ENCODE results near the gene DENND1A. TPM values are rescaled to one million over a fixed set of nuclear protein-coding genes. Genes with fewer than 3 reads are reported as not detected.

DENND1A gene
- total and polyA plus RNA-seq, 8 donors, result 4.4 to 109 (median 21.4) TPM

DNA sequence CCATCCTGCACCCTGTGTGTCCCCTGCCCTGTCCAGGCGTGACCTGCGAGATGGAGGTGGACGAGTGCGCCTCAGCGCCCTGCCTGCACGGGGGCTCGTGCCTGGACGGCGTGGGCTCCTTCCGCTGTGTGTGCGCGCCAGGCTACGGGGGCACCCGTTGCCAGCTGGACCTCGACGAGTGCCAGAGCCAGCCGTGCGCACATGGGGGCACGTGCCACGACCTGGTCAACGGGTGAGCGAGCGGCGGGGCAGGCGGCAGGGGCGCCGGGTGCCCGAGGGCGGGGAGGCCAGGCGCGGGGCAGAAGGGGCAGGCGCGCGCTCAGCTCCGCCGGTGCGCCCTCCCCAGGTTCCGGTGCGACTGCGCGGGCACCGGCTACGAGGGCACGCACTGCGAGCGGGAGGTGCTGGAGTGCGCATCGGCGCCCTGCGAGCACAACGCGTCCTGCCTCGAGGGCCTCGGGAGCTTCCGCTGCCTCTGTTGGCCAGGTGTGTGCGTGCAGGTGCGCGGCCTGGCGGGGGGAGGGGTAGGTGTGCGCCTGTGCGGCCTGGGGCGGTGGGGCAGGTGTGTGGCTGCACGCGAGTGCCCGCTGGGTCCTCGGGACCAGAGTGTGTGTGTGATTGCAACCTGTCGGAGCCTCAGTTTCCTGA lies 563.9 kb downstream of the DENND1A start:
- Histone ChIP-seq H3K4me1 (peaks cover 0 to 1% (median 0%) of the 10 kb centered on the region in 4 donors), H3K4me3 (no peak overlapping the region), H3K9me3 (no peaks in the 10 kb centered on the region), H3K36me3 (no peaks in the 10 kb centered on the region), H3K27me3 (peaks cover 0 to 57% (median 17%) of the 10 kb centered on the region in 3 donors), H3K27ac (no peak overlapping the region)
- 55 to 67% (median 64%) methylated on average over 17 to 67 of the region's 67 CpGs for WGBS, 5 donors
- no peak for DNase-seq
- intact Hi-C loops (cut with DNase I; ENCODE audit: low total_unique reads), result no loop called here
- TF ChIP-seq POLR2A (IDR thresholded peaks at IDR 0.05) (no peak), EP300 (IDR thresholded peaks at IDR 0.05) (no peak), POLR2AphosphoS5 (IDR thresholded peaks at IDR 0.05) (no peak)
- TF ChIP-seq, protein P1, sequence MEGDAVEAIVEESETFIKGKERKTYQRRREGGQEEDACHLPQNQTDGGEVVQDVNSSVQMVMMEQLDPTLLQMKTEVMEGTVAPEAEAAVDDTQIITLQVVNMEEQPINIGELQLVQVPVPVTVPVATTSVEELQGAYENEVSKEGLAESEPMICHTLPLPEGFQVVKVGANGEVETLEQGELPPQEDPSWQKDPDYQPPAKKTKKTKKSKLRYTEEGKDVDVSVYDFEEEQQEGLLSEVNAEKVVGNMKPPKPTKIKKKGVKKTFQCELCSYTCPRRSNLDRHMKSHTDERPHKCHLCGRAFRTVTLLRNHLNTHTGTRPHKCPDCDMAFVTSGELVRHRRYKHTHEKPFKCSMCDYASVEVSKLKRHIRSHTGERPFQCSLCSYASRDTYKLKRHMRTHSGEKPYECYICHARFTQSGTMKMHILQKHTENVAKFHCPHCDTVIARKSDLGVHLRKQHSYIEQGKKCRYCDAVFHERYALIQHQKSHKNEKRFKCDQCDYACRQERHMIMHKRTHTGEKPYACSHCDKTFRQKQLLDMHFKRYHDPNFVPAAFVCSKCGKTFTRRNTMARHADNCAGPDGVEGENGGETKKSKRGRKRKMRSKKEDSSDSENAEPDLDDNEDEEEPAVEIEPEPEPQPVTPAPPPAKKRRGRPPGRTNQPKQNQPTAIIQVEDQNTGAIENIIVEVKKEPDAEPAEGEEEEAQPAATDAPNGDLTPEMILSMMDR (IDR thresholded peaks at IDR 0.05), result no peak

DNA sequence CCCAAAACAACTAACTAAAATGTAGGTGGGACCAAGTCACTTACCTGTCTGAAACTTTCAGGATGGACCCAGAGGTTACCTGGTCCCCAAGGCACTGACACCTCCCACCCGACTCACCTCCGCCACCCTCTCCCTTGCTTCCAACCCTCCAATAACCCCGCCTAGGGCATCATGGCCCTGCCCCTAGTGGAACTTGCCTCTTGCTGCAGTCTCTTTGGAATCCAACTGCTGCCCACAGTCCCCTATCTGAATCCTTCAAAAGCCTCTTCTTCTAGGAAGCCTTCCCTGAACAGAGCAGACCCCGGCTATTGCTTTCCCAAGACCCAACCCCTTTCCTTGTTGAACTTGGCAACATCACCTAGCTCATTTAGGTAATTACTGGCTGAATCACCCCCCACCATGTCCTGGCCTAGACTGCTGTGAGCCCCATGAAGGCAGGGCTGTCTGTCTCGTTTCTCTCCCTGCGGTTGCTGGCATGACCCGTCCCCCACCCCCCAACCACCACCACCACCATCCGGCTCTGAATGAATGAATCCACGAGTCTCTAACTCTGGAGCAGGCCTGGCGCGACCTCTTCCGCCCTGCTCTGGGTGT lies 564.5 kb downstream of the DENND1A start:
- TF ChIP-seq POLR2AphosphoS5 (IDR thresholded peaks at IDR 0.05) (no peak), POLR2A (IDR thresholded peaks at IDR 0.05) (no peak), EP300 (IDR thresholded peaks at IDR 0.05) (no peak)
- TF ChIP-seq, protein P1 (IDR thresholded peaks at IDR 0.05), result no peak
- H3K27ac ChIP-seq, result no peak overlapping the region
- H3K27me3 ChIP-seq, result peaks cover 0 to 53% (median 12%) of the 10 kb centered on the region in 3 donors
- no peaks in the 10 kb centered on the region for H3K36me3 ChIP-seq
- DNase-seq, result no peak
- intact Hi-C loops (cut with DNase I; ENCODE audit: low total_unique reads), result no loop called here
- peaks cover 3 to 8% (median 5%) of the 10 kb centered on the region in 4 donors for H3K4me1 ChIP-seq
- no peak overlapping the region for H3K4me3 ChIP-seq
- 75 to 88% (median 87%) methylated on average over 12 of the region's 12 CpGs for WGBS, 5 donors
- H3K9me3 ChIP-seq, result no peaks in the 10 kb centered on the region

DNA sequence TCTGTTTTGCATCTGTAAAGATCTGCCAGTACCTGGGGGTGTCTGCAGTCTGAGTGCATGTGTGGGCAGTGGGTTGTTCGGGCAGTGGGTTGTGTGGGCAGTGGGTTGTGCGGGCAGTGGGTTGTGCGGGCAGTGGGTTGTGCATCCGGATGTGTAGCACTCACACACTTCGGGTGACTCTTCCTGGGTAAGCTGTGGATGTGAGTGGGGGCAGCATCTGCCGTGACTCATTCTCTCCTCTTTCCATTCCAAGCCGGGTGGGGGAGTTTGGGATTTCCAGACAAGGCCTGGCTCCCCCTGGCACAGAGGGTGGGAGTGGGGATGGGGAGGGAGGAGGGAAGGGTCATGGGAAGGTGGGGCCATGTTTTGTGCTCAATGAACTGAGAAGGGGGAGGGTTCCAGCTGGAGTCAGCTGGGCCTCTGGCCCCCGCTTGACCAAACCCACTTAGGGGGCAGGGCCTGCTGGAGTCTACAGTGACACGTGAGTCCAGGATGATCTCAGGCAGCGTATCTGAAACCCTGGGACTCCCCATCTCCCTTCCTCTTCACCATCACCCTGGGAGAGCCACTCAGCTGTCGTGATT lies 565.6 kb downstream of the DENND1A start:
- intact Hi-C loops (cut with DNase I; ENCODE audit: low total_unique reads), result no loop called here
- DNase-seq, result peak in 1 of 2 donors; percentile 74

DNA sequence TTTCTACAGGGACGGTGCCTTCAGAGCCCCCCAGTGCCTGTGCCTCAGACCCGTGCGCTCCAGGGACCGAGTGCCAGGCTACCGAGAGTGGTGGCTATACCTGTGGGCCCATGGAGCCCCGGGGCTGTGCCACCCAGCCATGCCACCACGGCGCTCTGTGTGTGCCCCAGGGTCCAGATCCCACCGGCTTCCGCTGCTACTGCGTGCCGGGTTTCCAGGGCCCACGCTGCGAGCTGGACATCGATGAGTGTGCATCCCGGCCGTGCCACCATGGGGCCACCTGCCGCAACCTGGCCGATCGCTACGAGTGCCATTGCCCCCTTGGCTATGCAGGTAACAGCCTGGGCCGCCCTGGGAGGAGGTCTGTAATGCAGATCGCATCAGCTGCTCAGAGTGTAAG lies 567.1 kb downstream of the DENND1A start:
- intact Hi-C loops (cut with DNase I; ENCODE audit: low total_unique reads), result no loop called here
- DNase-seq, result no peak
- WGBS, 5 donors, result 87 to 95% (median 92%) methylated on average over 12 to 23 of the region's 23 CpGs
- Histone ChIP-seq H3K27me3 (peaks cover 0 to 28% (median 6%) of the 10 kb centered on the region in 3 donors), H3K36me3 (no peaks in the 10 kb centered on the region), H3K9me3 (no peaks in the 10 kb centered on the region), H3K4me3 (no peak overlapping the region), H3K4me1 (peaks cover 9 to 19% (median 16%) of the 10 kb centered on the region in 4 donors), H3K27ac (no peak overlapping the region)
- TF ChIP-seq POLR2AphosphoS5 (IDR thresholded peaks at IDR 0.05) (no peak), POLR2A (IDR thresholded peaks at IDR 0.05) (no peak), EP300 (IDR thresholded peaks at IDR 0.05) (no peak)
- TF ChIP-seq, protein P1 (IDR thresholded peaks at IDR 0.05), result no peak

More for the DNA sequence above, 565.6 kb downstream of the DENND1A start:
- Histone ChIP-seq H3K27ac (no peak overlapping the region), H3K4me1 (peaks cover 9 to 18% (median 16%) of the 10 kb centered on the region in 4 donors), H3K9me3 (no peaks in the 10 kb centered on the region), H3K36me3 (no peaks in the 10 kb centered on the region), H3K4me3 (no peak overlapping the region), H3K27me3 (peaks cover 0 to 42% (median 12%) of the 10 kb centered on the region in 3 donors)
- 62 to 75% (median 70%) methylated on average over 10 to 11 of the region's 11 CpGs for WGBS, 5 donors
- no peak for TF ChIP-seq POLR2A (IDR thresholded peaks at IDR 0.05)
- no peak for TF ChIP-seq POLR2AphosphoS5 (IDR thresholded peaks at IDR 0.05)
- TF ChIP-seq EP300 (IDR thresholded peaks at IDR 0.05), result no peak
- TF ChIP-seq, protein P1 (IDR thresholded peaks at IDR 0.05), result no peak
